Measurements from ENCODE around the gene RASA3. TPM values are rescaled to one million over a fixed set of nuclear protein-coding genes. Genes with fewer than 3 reads are reported as not detected.

RASA3 gene
- polyA plus RNA-seq, 4 donors: 10.0 to 14.5 (median 12.6) TPM

DNA sequence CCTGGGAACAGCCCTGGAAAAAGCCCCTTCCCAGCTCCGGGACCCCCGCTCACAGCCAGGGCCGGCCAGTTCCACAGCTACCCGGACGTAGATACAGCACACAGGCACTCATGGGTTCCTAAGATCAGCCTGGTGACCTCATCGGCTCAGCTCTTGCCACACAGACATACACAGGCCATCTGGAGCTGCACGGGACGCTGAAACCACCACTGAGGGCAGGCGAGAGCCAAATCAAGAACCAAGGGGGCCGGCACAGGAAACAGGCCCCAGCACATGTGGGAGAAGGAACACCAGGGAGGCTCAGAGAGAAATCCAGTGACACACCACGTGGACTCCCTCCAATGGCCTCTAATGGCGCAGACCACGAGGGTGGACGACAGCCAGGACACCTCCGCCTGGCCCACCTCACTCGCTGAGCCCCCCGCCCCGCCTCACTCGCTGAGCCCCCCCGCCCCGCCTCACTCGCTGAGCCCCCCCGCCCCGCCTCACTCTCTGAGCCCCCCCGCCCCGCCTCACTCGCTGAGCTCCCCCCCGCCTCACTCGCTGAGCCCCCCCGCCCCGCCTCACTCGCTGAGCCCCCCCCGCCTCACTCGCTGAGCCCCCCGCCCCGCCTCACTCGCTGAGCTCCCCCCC is 88.9 kb downstream of the RASA3 start:
- DNase-seq (ENCODE audit: low read depth in 4 of 4, low spot score in 3 of 4): no peak

GRCh38 chr13:114042066-114042815 is 90.2 kb downstream of the RASA3 start:
- DNase-seq (ENCODE audit: low read depth in 4 of 4, low spot score in 3 of 4): no peak

GRCh38 chr13:114041493-114041892 is 90.9 kb downstream of the RASA3 start:
- DNase-seq (ENCODE audit: low read depth in 4 of 4, low spot score in 3 of 4): no peak

- DNase-seq (ENCODE audit: low read depth in 4 of 4, low spot score in 3 of 4): no peak
These were observed 92.8 kb downstream of the RASA3 start for GRCh38 chr13:114039471-114040141.

DNA sequence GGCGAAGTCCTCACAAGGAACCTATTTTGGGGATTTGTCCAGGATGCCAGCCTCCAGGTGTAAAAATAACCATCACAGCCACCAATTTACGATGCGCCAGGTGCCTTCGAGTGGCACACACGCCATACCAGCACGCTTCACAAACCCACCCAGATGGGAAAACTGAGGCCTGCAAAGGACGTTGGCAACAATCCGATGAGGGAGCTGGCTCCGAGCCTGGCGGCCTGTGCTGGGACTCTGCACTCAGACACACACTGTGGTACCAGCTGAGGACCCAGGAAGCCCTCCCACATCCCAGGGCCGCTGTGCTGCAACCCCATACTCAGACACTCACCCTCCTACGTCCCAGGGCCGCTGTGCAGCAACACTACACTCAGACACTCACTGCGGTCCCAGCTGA is 93.5 kb downstream of the RASA3 start:
- no peak for DNase-seq (ENCODE audit: low read depth in 4 of 4, low spot score in 3 of 4)

GRCh38 chr13:114038211-114038613 is 94.2 kb downstream of the RASA3 start:
- DNase-seq (ENCODE audit: low read depth in 4 of 4, low spot score in 3 of 4): no peak

- no peak for DNase-seq (ENCODE audit: low read depth in 4 of 4, low spot score in 3 of 4)
These were observed 94.7 kb downstream of the RASA3 start for GRCh38 chr13:114037674-114038073.

GRCh38 chr13:114035583-114036531 is 96.6 kb downstream of the RASA3 start:
- DNase-seq (ENCODE audit: low read depth in 4 of 4, low spot score in 3 of 4): no peak

GRCh38 chr13:114035186-114035582 is 97.2 kb downstream of the RASA3 start:
- DNase-seq (ENCODE audit: low read depth in 4 of 4, low spot score in 3 of 4): no peak

GRCh38 chr13:114034481-114034891 is 97.9 kb downstream of the RASA3 start:
- DNase-seq (ENCODE audit: low read depth in 4 of 4, low spot score in 3 of 4): no peak

DNA sequence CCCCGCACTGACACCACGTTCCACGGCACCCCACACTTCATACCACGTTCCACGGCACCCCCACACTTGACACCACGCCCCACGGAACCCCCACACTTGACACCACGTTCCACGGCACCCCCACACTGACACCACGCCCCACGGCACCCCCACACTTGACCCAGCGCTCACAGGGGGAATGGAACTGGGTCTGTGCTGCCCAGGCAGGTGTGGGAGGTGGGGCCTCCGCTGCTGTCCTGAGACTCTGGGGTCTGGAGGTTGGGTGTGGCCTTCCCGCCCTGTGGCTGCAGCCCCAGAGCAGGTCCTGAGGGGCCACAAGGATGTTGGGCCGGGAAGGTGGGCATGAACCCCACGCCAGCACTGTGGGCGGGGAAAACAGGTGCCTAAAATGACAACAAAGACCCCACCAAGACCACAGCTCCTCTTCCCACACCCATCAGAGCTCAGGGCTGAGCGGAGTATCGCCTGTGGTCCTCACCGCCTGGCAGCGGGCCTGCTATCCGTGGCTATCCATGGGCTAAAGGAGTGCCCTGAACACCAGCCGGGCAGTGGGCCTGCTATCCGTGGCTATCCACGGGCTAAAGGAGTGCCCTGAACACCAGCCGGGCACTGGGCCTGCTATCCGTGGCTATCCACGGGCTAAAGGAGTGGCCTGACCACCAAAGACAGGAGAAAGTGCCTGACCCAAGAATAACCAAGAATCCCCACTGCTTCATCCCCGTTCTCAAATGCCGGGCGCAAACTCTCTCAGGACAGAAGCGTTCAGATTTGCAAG is 98.7 kb downstream of the RASA3 start:
- no peak for DNase-seq (ENCODE audit: low read depth in 4 of 4, low spot score in 3 of 4)

GRCh38 chr13:114032126-114032799 is 100.2 kb downstream of the RASA3 start:
- DNase-seq (ENCODE audit: low read depth in 4 of 4, low spot score in 3 of 4): no peak

GRCh38 chr13:114031631-114032030 is 100.8 kb downstream of the RASA3 start:
- DNase-seq (ENCODE audit: low read depth in 4 of 4, low spot score in 3 of 4): no peak

- DNase-seq (ENCODE audit: low read depth in 4 of 4, low spot score in 3 of 4): no peak
These were observed 101.5 kb downstream of the RASA3 start for GRCh38 chr13:114030666-114031610.

DNA sequence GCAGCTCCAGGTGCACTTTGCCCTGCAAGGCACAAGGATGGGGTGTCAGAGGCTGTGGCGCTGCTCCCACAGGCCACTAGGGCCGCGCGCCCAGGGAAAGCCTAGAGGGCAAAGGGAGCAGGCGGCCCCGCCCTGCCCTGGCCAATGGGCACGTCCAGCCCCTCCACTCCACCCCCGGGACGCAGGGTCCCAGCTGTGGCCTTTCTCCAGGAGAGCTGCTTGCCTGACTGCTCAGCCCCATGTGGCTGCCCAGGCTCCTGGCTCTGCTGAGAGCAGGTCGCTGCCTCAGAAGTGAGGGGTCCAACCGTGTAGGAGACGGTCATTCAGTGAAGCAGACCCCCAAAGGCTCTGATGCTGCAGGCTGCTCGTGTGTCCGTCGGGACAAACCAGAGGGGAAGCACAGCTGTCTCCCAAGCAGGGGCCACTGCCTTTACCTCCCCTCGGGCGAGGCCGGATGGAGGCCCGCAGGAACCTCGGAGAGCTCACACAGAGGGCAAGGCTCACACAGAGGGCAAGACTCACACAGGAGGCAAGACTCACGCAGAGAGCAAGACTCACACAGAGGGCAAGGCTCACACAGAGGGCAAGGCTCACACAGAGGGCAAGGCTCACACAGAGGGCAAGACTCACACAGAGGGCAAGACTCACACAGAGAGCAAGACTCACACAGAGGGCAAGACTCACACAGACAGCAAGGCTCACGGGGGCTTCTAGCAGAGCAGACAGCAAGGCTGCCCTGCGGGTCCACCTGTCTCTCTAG is 102.4 kb downstream of the RASA3 start:
- no peak for DNase-seq (ENCODE audit: low read depth in 4 of 4, low spot score in 3 of 4)

GRCh38 chr13:114027826-114028225 is 104.6 kb downstream of the RASA3 start:
- no peak for DNase-seq (ENCODE audit: low read depth in 4 of 4, low spot score in 3 of 4)

DNA sequence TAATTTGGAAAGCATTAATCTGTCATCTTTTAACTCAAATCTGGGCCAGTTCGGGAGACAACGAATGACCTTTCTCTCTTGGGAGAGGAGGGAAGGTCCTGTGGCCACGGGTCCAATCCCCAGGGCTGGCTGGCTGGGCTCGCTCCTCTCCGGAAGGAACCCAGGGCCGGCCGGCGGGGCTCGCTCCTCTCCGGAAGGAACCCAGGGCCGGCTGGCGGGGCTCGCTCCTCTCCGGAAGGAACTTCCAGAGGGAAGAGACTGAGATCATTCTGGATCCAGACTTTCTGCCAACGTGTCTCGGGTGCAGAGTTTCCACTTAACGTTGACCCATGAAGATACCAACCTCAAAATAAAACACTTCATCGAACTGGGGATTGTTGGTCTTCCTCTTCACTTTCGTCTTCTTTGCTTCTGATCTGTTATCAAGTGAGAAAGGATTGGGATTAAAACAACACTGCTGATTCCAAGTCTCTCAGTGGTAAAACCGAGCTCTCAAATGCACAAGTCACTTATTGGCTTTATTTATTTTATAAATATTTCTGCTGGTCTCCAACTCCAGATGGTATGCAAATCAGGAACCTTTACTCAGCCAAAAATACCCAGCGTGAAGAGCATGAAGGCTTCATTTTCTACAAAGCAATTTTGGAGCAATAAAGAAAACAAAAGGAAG is 105.2 kb downstream of the RASA3 start:
- no peak for DNase-seq (ENCODE audit: low read depth in 4 of 4, low spot score in 3 of 4)
